GM23338 (cell line): ENCODE measurements around the gene ANKRD11. TPM values are rescaled to one million over a fixed set of nuclear protein-coding genes. Genes with fewer than 3 reads are reported as not detected.

Experiments
- ATAC-seq: fragments of 200-7000 bp; cut with Tn5 transposase; 3 replicates; pipeline ENCODE4 v1.9.1; 2020
- DNase-seq: peaks from one replicate; pipeline ENCODE4 v3.0.0-alpha.2; 2015; ENCODE audit warnings: low spot score
- H2AFZ ChIP-seq: fragments of 200-600 bp; sonication (generic); 2 replicates; pipeline ENCODE4 v1.8.0; 2016; ENCODE audit warnings: antibody characterized with exemption, mild to moderate bottlenecking, moderate library complexity
- H3F3A ChIP-seq: fragments of 200-600 bp; sonication (generic); replicated peaks from 2 replicates; pipeline ENCODE4 v1.8.0; 2017; ENCODE audit warnings: antibody characterized with exemption, mixed run types, low read depth
- H3K27ac ChIP-seq: fragments of 200-600 bp; sonication (generic); 2 replicates; pipeline ENCODE4 v1.6.1; 2016; ENCODE audit warnings: low read depth
- H3K27me3 ChIP-seq: fragments of 200-600 bp; sonication (generic); 2 replicates; pipeline ENCODE4 v1.8.0; 2016; ENCODE audit warnings: mild to moderate bottlenecking, mixed run types, moderate library complexity; ENCODE audit not compliant: insufficient read depth
- H3K36me3 ChIP-seq: fragments of 200-600 bp; sonication (generic); 2 replicates; pipeline ENCODE4 v1.8.0; 2016; ENCODE audit warnings: mild to moderate bottlenecking; ENCODE audit not compliant: insufficient read depth
- H3K4me1 ChIP-seq: fragments of 200-600 bp; sonication (generic); 2 replicates; pipeline ENCODE4 v1.8.0; 2016; ENCODE audit warnings: mild to moderate bottlenecking, moderate library complexity; ENCODE audit not compliant: insufficient read depth
- H3K4me2 ChIP-seq: fragments of 200-600 bp; sonication (generic); 2 replicates; pipeline ENCODE4 v1.7.1; 2017; ENCODE audit warnings: mixed run types
- H3K4me3 ChIP-seq: fragments of 200-600 bp; sonication (generic); 2 replicates; pipeline ENCODE4 v1.6.1; 2016; ENCODE audit warnings: mixed run types
- H3K79me2 ChIP-seq: fragments of 200-600 bp; sonication (generic); replicated peaks from 2 replicates; pipeline ENCODE4 v1.8.0; 2017; ENCODE audit warnings: mild to moderate bottlenecking; ENCODE audit not compliant: insufficient read depth
- H3K9me2 ChIP-seq: fragments of 200-600 bp; sonication (generic); 2 replicates; pipeline ENCODE4 v1.8.0; 2017; ENCODE audit not compliant: insufficient read depth
- H4K20me1 ChIP-seq: fragments of 200-600 bp; sonication (generic); replicated peaks from 2 replicates; pipeline ENCODE4 v1.8.0; 2017; ENCODE audit warnings: mild to moderate bottlenecking; ENCODE audit not compliant: insufficient read depth
- H3K27ac Mint-ChIP-seq: 2 replicates; pipeline ENCODE4 v1.8.0; 2020; ENCODE audit warnings: inconsistent platforms, mild to moderate bottlenecking, moderate library complexity, mixed read lengths
- H3K27me3 Mint-ChIP-seq: 3 replicates; pipeline ENCODE4 v1.8.0; 2022; ENCODE audit warnings: low read depth, mild to moderate bottlenecking, moderate library complexity, mixed read lengths, inconsistent platforms; ENCODE audit not compliant: insufficient read depth, poor library complexity
- H3K36me3 Mint-ChIP-seq: 3 replicates; pipeline ENCODE4 v1.8.0; 2021; ENCODE audit warnings: low read depth, mild to moderate bottlenecking, inconsistent platforms, moderate library complexity, mixed read lengths
- H3K4me1 Mint-ChIP-seq: 3 replicates; pipeline ENCODE4 v1.8.0; 2020; ENCODE audit warnings: mild to moderate bottlenecking, inconsistent platforms, mixed read lengths
- H3K4me3 Mint-ChIP-seq: 3 replicates; pipeline ENCODE4 v1.8.0; 2021; ENCODE audit warnings: moderate library complexity, mild to moderate bottlenecking, inconsistent platforms, mixed read lengths
- H3K9me3 Mint-ChIP-seq: 3 replicates; pipeline ENCODE4 v1.8.0; 2020; ENCODE audit warnings: moderate library complexity, mild to moderate bottlenecking, inconsistent platforms, mixed read lengths
- CREB1 ChIP-seq: fragments of 250-450 bp; sonication (Bioruptor Pico); IDR thresholded peaks from 2 replicates; pipeline ENCODE4 v1.5.0; 2020; ENCODE audit warnings: low read depth, mild to moderate bottlenecking, moderate library complexity
- EZH2 ChIP-seq: fragments of 200-600 bp; sonication (generic); IDR thresholded peaks from one replicate; pipeline ENCODE4 v1.8.0; 2017; ENCODE audit warnings: antibody characterized with exemption, mild to moderate bottlenecking, low read depth; ENCODE audit not compliant: unreplicated experiment
- EZH2phosphoT487 ChIP-seq: fragments of 200-600 bp; sonication (generic); IDR thresholded peaks from one replicate; pipeline ENCODE4 v1.8.1; 2018; ENCODE audit warnings: antibody characterized with exemption; ENCODE audit not compliant: unreplicated experiment
- JUNB ChIP-seq: IDR thresholded peaks from one replicate; pipeline ENCODE4 v1.6.1; 2016; ENCODE audit warnings: antibody characterized with exemption; ENCODE audit not compliant: unreplicated experiment
- NANOG ChIP-seq: IDR thresholded peaks from 2 replicates; pipeline ENCODE4 v1.6.1; 2016; ENCODE audit warnings: antibody characterized with exemption, borderline replicate concordance
- POLR2AphosphoS5 ChIP-seq: IDR thresholded peaks from 2 replicates; pipeline ENCODE4 v1.6.1; 2016; ENCODE audit warnings: antibody characterized with exemption, low read depth
- REST ChIP-seq: IDR thresholded peaks from one replicate; pipeline ENCODE4 v1.6.1; 2018; ENCODE audit warnings: antibody characterized with exemption; ENCODE audit not compliant: unreplicated experiment
- STAT1 ChIP-seq: IDR thresholded peaks from one replicate; pipeline ENCODE4 v1.6.1; 2016; ENCODE audit warnings: antibody characterized with exemption; ENCODE audit not compliant: unreplicated experiment
- ZNF114 ChIP-seq: fragments of 250-450 bp; sonication (Bioruptor Pico); IDR thresholded peaks from 2 replicates; pipeline ENCODE4 v1.5.0; 2020; ENCODE audit warnings: mild to moderate bottlenecking, moderate library complexity
- ZNF331 ChIP-seq: fragments of 250-450 bp; sonication (Bioruptor Pico); IDR thresholded peaks from 2 replicates; pipeline ENCODE4 v1.5.0; 2020; ENCODE audit warnings: low read depth, mild to moderate bottlenecking, moderate library complexity
- polyA plus RNA-seq: library from polyadenylated mRNA; unstranded; fragments of >200 nt; fragmentation: Nextera tagmentation; extraction: Ambion mirVana; gene quantifications from 2 replicates; pipeline ENCODE4 v1.2.1, GENCODE V29; 2016
- total RNA-seq: library from RNA; depleted of rRNA; stranded (reverse); fragments of >200 nt; shearing (Covaris generic); gene quantifications from 2 replicates; pipeline ENCODE4 v1.2.3, GENCODE V29; 2014
- TF ChIP-seq, protein P1 (sequence below), 2 experiments: fragments of 200-600 bp in 1 of 2; sonication (generic) in 1 of 2; conservative IDR thresholded peaks; 2 replicates each; pipeline versions ENCODE4 v1.5.1 to v1.6.1; 2016 to 2017; ENCODE audit warnings: antibody characterized with exemption in 2 of 2, low read depth in 2 of 2, mild to moderate bottlenecking in 2 of 2, moderate library complexity in 1 of 2
- TF ChIP-seq, protein P2 (sequence below): IDR thresholded peaks from 2 replicates; pipeline ENCODE4 v1.6.1; 2016; ENCODE audit warnings: antibody characterized with exemption

ANKRD11 gene
- total and polyA plus RNA-seq, 2 experiments from 2014 or later: 130 to 159 TPM

DNA sequence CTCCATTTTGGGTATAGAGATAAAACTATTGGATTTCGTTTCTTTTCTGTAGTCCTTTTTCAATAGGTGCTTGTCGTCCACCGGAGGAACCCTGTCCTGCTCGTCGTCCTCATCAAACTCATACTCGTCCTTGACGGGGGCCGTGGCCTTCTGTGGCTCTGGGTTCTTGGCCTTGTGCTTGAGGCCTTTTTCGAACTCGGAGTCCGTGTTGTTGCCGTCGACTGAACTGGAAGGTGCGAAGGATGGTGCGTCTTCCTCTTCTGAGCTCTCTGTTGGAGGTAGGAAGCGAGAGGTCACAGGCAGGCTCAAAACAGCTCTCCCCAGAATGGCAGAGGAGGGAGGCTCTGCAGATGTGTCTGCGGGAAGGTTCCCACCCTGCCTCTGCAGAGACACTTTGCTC lies 205.0 kb downstream of the ANKRD11 start (continued):
- TF ChIP-seq REST (no peak), ZNF114 (CRISPR knock-in tag) (no peak), STAT1 (no peak)

GRCh38 chr16:89283449-89283848 lies 206.9 kb downstream of the ANKRD11 start:
- H2AFZ ChIP-seq: no peak overlapping the region
- Mint-ChIP-seq H3K36me3 (peaks cover 26% of the 10 kb centered on the region), H3K4me1 (0 out of 3 replicates have a peak, but pooled peaks cover 3% of the 10 kb centered on the region), H3K9me3 (no peaks in the 10 kb centered on the region), H3K4me3 (no peak overlapping the region), H3K27me3 (peaks cover 2% of the 10 kb centered on the region), H3K27ac (no peak overlapping the region)
- H3F3A ChIP-seq: peaks cover 19% of the 10 kb centered on the region; the same call in 1 of the 2 replicates
- no peaks in the 10 kb centered on the region for H3K4me1 ChIP-seq
- no peaks in the 10 kb centered on the region for H3K27me3 ChIP-seq
- H3K36me3 ChIP-seq: peaks cover 34% of the 10 kb centered on the region
- peak overlapping the region; percentile 55; the same call in 1 of the 2 replicates for H3K27ac ChIP-seq
- DNase-seq: no peak
- peaks cover under 1% of the 10 kb centered on the region; the same call in 1 of the 2 replicates for H3K79me2 ChIP-seq
- ATAC-seq: no peak
- no peak overlapping the region for H3K4me3 ChIP-seq
- H3K9me2 ChIP-seq: no peaks in the 10 kb centered on the region
- H3K4me2 ChIP-seq: no peak overlapping the region
- peaks cover 4% of the 10 kb centered on the region for H4K20me1 ChIP-seq
- TF ChIP-seq STAT1: no peak
- TF ChIP-seq NANOG: no peak
- TF ChIP-seq CREB1 (CRISPR knock-in tag): no peak
- TF ChIP-seq EZH2phosphoT487: no peak
- TF ChIP-seq, protein P1, sequence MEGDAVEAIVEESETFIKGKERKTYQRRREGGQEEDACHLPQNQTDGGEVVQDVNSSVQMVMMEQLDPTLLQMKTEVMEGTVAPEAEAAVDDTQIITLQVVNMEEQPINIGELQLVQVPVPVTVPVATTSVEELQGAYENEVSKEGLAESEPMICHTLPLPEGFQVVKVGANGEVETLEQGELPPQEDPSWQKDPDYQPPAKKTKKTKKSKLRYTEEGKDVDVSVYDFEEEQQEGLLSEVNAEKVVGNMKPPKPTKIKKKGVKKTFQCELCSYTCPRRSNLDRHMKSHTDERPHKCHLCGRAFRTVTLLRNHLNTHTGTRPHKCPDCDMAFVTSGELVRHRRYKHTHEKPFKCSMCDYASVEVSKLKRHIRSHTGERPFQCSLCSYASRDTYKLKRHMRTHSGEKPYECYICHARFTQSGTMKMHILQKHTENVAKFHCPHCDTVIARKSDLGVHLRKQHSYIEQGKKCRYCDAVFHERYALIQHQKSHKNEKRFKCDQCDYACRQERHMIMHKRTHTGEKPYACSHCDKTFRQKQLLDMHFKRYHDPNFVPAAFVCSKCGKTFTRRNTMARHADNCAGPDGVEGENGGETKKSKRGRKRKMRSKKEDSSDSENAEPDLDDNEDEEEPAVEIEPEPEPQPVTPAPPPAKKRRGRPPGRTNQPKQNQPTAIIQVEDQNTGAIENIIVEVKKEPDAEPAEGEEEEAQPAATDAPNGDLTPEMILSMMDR (conservative IDR thresholded peaks at IDR 0.05; ENCODE audit: low read depth in 2 of 2): no peak
- no peak for TF ChIP-seq POLR2AphosphoS5
- TF ChIP-seq, protein P2, sequence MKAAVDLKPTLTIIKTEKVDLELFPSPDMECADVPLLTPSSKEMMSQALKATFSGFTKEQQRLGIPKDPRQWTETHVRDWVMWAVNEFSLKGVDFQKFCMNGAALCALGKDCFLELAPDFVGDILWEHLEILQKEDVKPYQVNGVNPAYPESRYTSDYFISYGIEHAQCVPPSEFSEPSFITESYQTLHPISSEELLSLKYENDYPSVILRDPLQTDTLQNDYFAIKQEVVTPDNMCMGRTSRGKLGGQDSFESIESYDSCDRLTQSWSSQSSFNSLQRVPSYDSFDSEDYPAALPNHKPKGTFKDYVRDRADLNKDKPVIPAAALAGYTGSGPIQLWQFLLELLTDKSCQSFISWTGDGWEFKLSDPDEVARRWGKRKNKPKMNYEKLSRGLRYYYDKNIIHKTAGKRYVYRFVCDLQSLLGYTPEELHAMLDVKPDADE: no peak
- no peak for TF ChIP-seq ZNF114 (CRISPR knock-in tag)
- no peak for TF ChIP-seq EZH2
- TF ChIP-seq REST: no peak
- no peak for TF ChIP-seq ZNF331
- TF ChIP-seq JUNB: no peak
